IPS DF 6.9 (cell line): ENCODE measurements around the gene MSRB3.

ENCODE experiments used
- DNase-seq: peaks from one replicate; pipeline ENCODE4 v3.0.0-alpha.2; 2013; ENCODE audit warnings: low read depth, low spot score
- H3K27ac ChIP-seq: one replicate; pipeline ENCODE4 v1.5.1; 2013; ENCODE audit warnings: low read length, control low read depth
- H3K27me3 ChIP-seq: 2 replicates; pipeline ENCODE4 v1.6.1; 2013; ENCODE audit warnings: mild to moderate bottlenecking, low read length; ENCODE audit not compliant: control insufficient read depth, insufficient read depth
- H3K36me3 ChIP-seq: 2 replicates; pipeline ENCODE4 v1.6.1; 2013; ENCODE audit warnings: low read length; ENCODE audit not compliant: control insufficient read depth, insufficient read depth
- H3K4me1 ChIP-seq: 2 replicates; pipeline ENCODE4 v1.6.1; 2013; ENCODE audit warnings: low read length; ENCODE audit not compliant: control insufficient read depth, insufficient read depth
- H3K4me3 ChIP-seq: 2 replicates; pipeline ENCODE4 v1.5.1; 2013; ENCODE audit warnings: mild to moderate bottlenecking, low read length
- H3K9me3 ChIP-seq: 2 replicates; pipeline ENCODE4 v1.6.1; 2013; ENCODE audit warnings: low read length, inconsistent platforms; ENCODE audit not compliant: control insufficient read depth, insufficient read depth
- WGBS: extraction: QIAGEN DNeasy Blood & Tissue Kit; methylation state at CpG from one replicate; pipeline ENCODE4 v1.1.7; 2013; ENCODE audit warnings: mixed read lengths, missing lambda C conversion rate; ENCODE audit not compliant: insufficient read length, insufficient coverage; 5-methylcytosine and 5-hydroxymethylcytosine counted together

The MSRB3 gene

DNA sequence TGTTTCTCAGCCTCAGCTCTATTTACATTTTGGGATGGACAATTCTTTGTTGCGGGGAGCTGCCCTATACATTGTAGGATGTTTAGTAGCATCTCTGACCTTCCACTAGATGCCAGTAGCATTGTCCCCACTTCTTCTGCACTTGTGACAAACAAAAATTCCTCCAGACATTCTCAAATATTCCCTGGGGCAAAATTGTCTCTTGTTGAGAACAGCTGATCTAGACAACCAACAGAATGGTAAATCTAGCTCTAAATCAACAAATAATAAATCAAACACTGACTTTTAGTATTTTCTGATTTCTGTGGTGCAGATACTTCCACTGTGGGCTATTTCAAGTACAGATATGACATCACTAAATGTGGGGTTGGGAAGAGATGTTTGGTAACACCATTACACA lies 60.7 kb downstream of the MSRB3 start:
- no peaks in the 10 kb centered on the region for H3K36me3 ChIP-seq
- no CpG with 5 or more reads among the region's 1 CpG for WGBS
- H3K4me1 ChIP-seq: peaks cover 1% of the 10 kb centered on the region; the same call in 1 of the 2 replicates
- H3K27ac ChIP-seq: no peak overlapping the region
- no peaks in the 10 kb centered on the region for H3K9me3 ChIP-seq
- no peak overlapping the region for H3K4me3 ChIP-seq
- H3K27me3 ChIP-seq: no peaks in the 10 kb centered on the region
- DNase-seq: no peak

DNA sequence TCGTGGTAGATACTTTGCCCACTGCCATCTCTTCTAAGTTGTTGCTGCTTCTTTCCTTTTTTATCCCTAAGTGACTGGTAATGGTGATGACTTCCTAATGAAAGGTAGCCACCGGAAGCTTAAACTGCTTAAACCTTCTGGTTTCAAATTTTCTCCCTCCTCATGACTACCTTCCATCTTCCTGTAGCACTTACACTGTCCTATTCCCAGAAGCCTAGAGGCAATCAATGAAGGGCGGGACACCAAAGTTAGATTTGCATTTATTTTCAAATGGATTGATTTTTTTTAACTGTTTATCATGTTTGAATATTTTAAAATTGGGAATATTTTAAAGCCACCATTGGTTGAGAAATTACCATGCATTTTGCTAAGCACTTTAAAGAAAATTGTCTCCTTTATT lies 64.7 kb downstream of the MSRB3 start:
- Histone ChIP-seq H3K36me3 (no peaks in the 10 kb centered on the region), H3K4me3 (no peak overlapping the region), H3K4me1 (no peaks in the 10 kb centered on the region), H3K9me3 (no peaks in the 10 kb centered on the region), H3K27ac (no peak overlapping the region), H3K27me3 (no peaks in the 10 kb centered on the region)
- WGBS: no CpG with 5 or more reads among the region's 3 CpGs
- no peak for DNase-seq

DNA sequence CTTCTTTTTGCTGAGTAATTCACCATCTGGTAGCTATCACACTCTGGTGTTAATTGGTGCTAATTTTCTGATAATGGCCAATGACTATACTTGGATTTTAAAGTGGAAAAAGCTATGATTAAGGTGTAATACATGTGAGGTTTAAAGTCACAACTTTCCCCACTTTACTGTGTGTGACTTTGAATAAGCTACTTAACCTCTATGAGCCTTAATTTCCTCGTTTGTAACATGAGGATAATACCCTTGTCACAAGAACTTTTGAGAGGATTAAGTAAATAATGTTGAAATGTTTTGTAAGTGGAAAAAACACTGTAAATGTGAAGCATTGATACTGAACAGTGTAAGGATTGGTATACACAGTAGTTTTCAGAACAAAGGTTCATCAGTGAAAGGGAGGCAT lies 65.3 kb downstream of the MSRB3 start:
- no CpG with 5 or more reads among the region's 1 CpG for WGBS
- no peaks in the 10 kb centered on the region for H3K36me3 ChIP-seq
- DNase-seq: no peak

DNA sequence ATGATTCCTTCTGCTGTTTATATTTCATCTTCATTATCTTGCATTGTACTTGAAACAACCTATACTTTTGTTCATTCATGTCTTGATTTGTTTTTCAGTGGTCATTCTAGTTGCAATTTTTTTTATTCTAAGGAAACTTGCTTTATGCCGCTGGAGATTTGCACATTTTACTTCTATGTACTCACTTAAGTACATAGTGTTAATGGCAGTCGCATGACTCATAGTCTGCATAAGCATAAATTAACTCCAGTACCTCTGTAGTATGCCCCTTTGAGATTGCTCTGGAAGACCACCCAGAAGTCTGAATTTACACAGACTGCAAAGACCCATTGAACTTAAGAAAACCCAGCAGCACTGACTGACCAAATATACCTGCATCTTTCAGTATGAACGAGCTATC lies 77.0 kb downstream of the MSRB3 start:
- no peaks in the 10 kb centered on the region for H3K9me3 ChIP-seq
- no peaks in the 10 kb centered on the region for H3K27me3 ChIP-seq
- no peaks in the 10 kb centered on the region for H3K4me1 ChIP-seq
- no peak for DNase-seq
- WGBS: no CpG with 5 or more reads among the region's 3 CpGs
- no peak overlapping the region for H3K4me3 ChIP-seq
- H3K36me3 ChIP-seq: no peaks in the 10 kb centered on the region
- no peak overlapping the region for H3K27ac ChIP-seq

More for the DNA sequence above, 65.3 kb downstream of the MSRB3 start:
- H3K4me3 ChIP-seq: no peak overlapping the region
- H3K9me3 ChIP-seq: no peaks in the 10 kb centered on the region
- H3K27me3 ChIP-seq: no peaks in the 10 kb centered on the region
- H3K27ac ChIP-seq: no peak overlapping the region
- H3K4me1 ChIP-seq: no peaks in the 10 kb centered on the region

DNA sequence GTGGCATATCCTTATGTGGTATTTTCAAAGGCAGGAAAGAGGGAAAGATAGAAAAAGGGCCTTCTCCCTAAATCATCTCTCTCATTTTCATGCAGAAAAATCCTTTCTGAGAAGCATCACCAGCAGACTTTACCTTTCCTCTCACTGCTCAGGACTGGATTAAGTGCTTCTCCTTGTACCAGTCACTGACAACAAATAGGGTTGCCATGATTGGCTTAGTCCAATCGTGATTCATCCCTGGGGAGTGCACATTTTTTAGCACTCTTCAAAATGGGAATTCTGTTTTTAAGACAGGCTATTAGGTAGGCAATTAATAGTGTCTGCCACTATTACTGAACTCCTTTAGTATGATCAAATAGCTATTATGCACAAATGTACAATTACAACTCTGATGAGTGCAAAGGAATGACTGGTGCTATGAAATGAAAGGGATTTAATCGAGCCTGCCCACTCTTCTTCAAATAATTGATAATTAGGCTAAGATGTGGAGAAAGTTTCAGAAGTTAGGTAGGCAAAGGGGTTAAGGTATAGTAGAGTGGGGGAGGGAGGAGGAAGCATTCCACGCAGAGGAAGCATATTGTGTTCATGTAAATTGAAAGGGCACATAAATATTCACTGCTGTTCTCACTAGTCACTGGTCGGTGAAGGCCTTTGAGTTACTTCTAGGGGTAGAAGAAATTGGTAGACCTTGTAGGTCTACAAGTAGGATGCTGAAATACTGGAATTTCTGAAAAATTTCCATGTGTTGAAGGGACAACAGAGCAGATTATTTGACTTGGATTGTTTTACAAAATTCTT lies 84.0 kb downstream of the MSRB3 start:
- no peaks in the 10 kb centered on the region for H3K4me1 ChIP-seq
- no peak overlapping the region for H3K4me3 ChIP-seq
- DNase-seq: no peak
- whole genome bisulfite sequencing: no CpG with 5 or more reads among the region's 4 CpGs
- H3K36me3 ChIP-seq: no peaks in the 10 kb centered on the region
- H3K9me3 ChIP-seq: no peaks in the 10 kb centered on the region
- no peaks in the 10 kb centered on the region for H3K27me3 ChIP-seq
- no peak overlapping the region for H3K27ac ChIP-seq

DNA sequence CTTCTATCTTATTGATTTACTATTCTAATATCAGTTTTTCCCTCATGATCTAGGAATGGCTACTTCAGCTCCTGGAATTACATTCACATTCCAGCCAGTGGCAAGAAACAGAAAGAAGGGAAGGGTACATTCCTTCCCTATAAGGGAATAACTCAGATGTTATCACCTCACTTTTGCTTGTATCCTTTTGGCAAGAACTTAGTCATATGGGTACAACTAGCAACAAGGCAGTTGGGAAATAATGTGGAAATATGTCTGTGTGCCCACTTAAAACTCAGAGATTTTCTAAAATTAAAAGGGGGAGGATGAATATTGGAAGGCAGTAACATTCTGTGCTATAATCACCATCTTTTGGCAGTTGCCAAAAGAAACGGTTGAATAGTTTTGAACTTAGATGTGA lies 85.6 kb downstream of the MSRB3 start:
- no CpG with 5 or more reads among the region's 1 CpG for WGBS
- Histone ChIP-seq H3K36me3 (no peaks in the 10 kb centered on the region), H3K4me1 (no peaks in the 10 kb centered on the region), H3K9me3 (no peaks in the 10 kb centered on the region), H3K27me3 (no peaks in the 10 kb centered on the region), H3K4me3 (no peak overlapping the region), H3K27ac (no peak overlapping the region)
- DNase-seq: no peak

DNA sequence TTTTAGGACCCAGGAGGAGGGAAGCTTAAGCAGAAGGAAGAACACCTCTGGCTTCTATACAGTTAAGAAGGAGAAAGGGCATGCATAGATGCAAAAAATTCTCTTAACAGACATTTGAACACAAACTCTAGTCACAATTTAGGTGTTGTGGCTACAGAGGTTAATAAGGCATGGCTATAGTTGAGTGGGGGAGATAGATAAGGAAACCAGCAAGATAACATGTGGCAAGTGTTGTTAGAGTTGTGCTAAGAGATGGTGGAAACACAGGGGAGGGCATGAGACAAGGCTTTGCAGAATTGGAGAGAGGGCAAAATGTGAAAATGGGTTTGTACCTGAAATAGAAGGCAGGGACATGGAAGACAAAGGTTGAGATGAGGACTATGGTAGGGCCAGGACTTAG lies 88.9 kb downstream of the MSRB3 start:
- no peaks in the 10 kb centered on the region for H3K4me1 ChIP-seq
- DNase-seq: no peak
- no peak overlapping the region for H3K27ac ChIP-seq
- no peaks in the 10 kb centered on the region for H3K27me3 ChIP-seq
- H3K4me3 ChIP-seq: no peak overlapping the region
- H3K9me3 ChIP-seq: no peaks in the 10 kb centered on the region
- no peaks in the 10 kb centered on the region for H3K36me3 ChIP-seq

DNA sequence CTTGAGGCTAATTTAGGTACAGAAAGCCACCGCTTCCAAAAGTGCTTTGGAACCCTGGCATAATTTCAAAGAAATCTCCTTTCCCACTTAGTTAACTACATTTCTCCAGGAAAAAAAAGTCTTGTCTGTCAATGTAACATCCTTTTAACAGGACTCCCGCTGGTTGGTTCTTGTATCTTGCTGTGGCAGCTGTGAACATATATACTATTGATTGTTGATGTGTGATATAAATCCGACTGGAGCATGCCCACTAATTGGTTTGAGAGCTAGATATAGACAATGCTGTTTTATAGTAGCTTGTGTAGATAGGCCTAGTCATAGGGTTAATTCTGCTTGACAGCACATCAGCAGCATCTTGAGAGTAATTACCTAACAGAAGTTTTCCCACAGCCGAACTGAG lies 89.6 kb downstream of the MSRB3 start:
- no CpG with 5 or more reads among the region's 4 CpGs for WGBS
- DNase-seq: no peak
- Histone ChIP-seq H3K4me3 (no peak overlapping the region), H3K27ac (no peak overlapping the region), H3K27me3 (no peaks in the 10 kb centered on the region), H3K36me3 (no peaks in the 10 kb centered on the region), H3K4me1 (no peaks in the 10 kb centered on the region), H3K9me3 (no peaks in the 10 kb centered on the region)

DNA sequence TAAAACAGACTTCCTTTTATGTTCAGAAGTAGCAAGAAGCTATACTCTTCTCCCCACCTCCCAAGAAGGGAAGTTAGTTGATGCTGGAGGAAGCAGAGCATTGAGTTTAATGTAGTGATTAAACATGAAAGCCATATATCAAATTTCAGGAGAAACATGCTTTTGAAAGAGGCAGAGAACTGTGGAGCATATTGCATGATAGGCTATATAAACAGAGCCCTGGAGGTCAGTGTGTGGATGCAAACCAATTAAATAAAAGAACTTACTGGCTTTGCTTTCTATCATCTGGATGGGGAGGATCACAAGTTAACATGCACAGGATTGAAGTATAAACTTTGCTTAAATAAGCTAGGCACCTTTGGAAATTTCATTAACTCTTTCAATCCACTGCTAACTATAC lies 94.1 kb downstream of the MSRB3 start:
- no peak overlapping the region for H3K27ac ChIP-seq

DNA sequence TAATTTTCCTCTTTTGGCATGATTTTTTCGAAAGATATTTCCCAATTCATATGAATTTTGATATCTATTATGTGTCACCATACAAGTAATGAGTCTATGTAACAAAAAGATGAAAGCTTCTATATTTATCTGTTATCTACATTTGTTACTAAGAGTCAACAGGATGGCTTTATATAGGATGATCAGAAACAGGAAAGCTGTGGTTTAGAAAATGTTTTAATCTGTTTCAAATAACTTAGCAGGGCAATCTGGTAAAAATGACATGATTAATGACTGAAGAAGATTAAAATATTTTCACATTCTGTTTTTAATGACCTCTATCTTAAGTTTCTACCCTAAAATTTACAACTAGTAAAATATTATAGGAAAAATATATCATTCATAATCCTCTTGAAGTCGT lies 105.8 kb downstream of the MSRB3 start:
- no peaks in the 10 kb centered on the region for H3K36me3 ChIP-seq
- no peak for DNase-seq
- H3K4me3 ChIP-seq: no peak overlapping the region
- no peaks in the 10 kb centered on the region for H3K27me3 ChIP-seq
- WGBS: no CpG with 5 or more reads among the region's 2 CpGs
- H3K9me3 ChIP-seq: no peaks in the 10 kb centered on the region
- H3K4me1 ChIP-seq: no peaks in the 10 kb centered on the region
- H3K27ac ChIP-seq: no peak overlapping the region

More for the DNA sequence above, 94.1 kb downstream of the MSRB3 start:
- no peaks in the 10 kb centered on the region for H3K9me3 ChIP-seq
- H3K4me3 ChIP-seq: no peak overlapping the region
- no peaks in the 10 kb centered on the region for H3K4me1 ChIP-seq
- no peaks in the 10 kb centered on the region for H3K27me3 ChIP-seq
- H3K36me3 ChIP-seq: no peaks in the 10 kb centered on the region
- DNase-seq: no peak

DNA sequence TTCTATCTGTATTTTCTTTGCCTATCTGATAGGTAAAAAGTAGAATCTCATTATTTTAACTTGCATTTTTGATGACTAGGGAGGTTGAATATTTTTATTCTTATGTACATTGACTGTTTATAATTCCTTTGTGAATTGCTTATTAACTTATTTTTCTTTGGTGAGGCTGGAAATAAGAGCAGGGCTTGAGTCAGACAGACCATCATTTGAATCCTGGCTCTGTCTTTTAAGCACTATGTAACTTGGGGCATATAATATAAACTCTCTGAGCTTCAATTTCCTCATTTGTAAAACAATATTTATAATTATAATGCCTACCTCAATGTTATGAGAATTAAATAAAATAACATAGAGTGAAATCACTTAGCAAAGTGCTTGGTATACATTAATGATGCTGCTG lies 108.9 kb downstream of the MSRB3 start:
- H3K27me3 ChIP-seq: no peaks in the 10 kb centered on the region
- H3K36me3 ChIP-seq: no peaks in the 10 kb centered on the region
- DNase-seq: no peak
- no peaks in the 10 kb centered on the region for H3K4me1 ChIP-seq
- no peaks in the 10 kb centered on the region for H3K9me3 ChIP-seq
- H3K27ac ChIP-seq: no peak overlapping the region
- no peak overlapping the region for H3K4me3 ChIP-seq
